RPMI7951 (cell line): ENCODE results near the gene ANKH. TPM values are rescaled to one million over a fixed set of nuclear protein-coding genes. Genes with fewer than 3 reads are reported as not detected.

ENCODE experiments used
- DNase-seq: peaks from one replicate; pipeline ENCODE4 v3.0.0-alpha.2; 2012; ENCODE audit warnings: low read depth
- total RNA-seq: library from RNA; depleted of rRNA; stranded (reverse); fragments of >200 nt; shearing (Covaris generic); gene quantifications from 2 replicates; pipeline ENCODE4 v1.2.3, GENCODE V29; 2014

The ANKH gene
- total RNA-seq, 1 experiment from 2014 or later, result 70.5 TPM

- DNase-seq, result peak; percentile 67
Observed at GRCh38 chr5:14687023-14687665, 184.4 kb downstream of the ANKH start.

DNA sequence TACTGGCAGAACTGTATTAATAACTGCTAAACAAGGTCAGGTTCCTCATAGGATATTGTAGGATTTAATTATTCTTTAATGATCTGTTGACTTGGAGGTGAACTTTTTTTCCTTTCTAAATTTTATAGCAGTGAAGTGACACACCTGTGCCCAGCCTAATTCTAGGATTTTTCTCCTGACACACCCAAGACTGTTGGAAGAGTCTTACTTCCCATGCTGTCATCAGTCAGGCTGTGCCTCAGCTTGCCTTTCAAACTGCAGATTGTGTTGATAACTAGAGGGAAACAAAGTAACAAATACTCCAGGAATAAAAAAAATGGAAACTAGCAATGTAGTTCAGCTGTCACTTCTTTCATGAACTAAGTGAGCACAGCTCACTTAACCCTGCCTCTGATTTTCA, 185.1 kb downstream of the ANKH start:
- DNase-seq, result no peak

- peak; percentile 63 for DNase-seq
Observed at GRCh38 chr5:14685757-14686156, 185.8 kb downstream of the ANKH start.

GRCh38 chr5:14684757-14685156, 186.8 kb downstream of the ANKH start:
- no peak for DNase-seq

DNA sequence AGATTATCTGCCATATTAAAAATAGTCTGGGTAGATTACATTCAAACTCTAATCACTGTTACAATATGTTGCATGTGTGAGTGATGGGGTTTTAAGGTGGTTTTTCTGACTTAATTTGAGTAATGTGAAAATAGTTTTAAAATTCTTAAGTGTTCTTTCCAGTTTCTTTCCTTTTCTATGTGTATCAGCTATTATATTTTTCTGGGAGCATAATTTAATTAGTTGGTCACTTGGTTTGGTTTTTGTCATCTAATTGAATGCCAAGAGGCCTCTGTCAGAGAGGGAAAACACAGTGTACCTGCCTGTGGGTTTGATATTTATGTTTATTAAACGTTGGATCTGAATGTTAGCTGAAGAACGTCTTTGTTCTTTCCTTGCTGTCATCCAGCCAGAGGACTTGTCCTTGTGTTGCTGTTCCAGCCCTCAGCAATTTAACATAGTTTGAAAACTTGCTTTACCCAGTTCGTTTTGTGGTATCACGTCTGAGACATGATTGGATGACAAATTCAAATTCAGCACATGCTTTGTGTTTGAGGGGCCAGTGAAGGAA, 187.6 kb downstream of the ANKH start:
- DNase-seq, result no peak

- DNase-seq, result no peak
Observed at GRCh38 chr5:14681236-14681752, 190.3 kb downstream of the ANKH start.

- no peak for DNase-seq
Observed at GRCh38 chr5:14679595-14679994, 192.0 kb downstream of the ANKH start.

DNA sequence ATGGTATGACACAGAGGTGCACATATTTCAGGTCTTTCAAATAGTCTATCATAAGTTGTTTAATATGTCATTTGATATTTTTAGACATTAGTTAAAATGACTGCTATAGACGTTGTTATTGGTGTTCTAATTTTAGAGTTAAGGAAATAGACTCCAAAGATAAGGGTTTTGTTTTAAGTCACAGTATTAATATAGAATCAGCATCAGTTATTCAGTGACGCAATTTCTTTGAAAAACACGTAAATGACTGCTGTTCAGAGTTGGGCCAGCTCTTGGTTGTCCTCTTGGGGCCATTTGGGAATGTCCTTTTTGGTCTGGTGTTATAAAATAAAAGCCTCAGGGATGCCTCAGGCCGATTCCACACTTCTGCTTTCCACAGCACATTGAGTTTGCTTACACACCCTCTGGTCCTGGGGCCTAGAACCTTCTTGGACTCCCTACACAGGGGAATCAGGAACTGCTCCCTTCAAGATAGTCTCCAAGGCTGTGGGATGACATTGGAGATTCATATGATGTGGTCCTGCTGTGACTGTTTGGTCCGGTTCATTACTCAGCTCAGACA, 192.7 kb downstream of the ANKH start:
- no peak for DNase-seq

DNA sequence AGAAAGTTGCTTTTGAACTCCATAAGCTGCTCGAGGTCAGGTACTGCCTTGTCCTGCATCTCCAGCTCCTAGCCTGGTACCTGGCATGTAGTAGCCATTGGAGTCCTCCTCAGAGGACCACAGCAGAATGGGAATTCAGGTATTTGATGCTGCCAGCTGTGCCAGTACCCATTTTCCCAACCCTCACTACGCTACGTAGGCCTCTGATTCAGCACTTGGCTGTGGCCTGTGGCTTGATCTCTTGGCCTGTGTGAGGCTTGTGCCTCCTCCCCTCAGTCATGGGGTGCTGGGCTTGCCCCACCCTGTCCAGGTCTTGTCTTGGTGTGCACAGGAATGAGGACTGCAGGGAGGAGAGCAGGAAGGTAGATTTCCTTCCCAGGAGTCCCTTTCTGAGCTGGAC, 195.3 kb downstream of the ANKH start:
- DNase-seq, result peak; percentile 57

- DNase-seq, result no peak
Observed at GRCh38 chr5:14675865-14676300, 195.7 kb downstream of the ANKH start.

- peak; percentile 14 for DNase-seq
Observed at GRCh38 chr5:14674983-14675854, 196.4 kb downstream of the ANKH start.

- DNase-seq, result no peak
Observed at GRCh38 chr5:14673443-14673842, 198.1 kb downstream of the ANKH start.

GRCh38 chr5:14672484-14673394, 198.8 kb downstream of the ANKH start:
- peak; percentile 18 for DNase-seq

- no peak for DNase-seq
Observed at GRCh38 chr5:14672082-14672481, 199.5 kb downstream of the ANKH start.

DNA sequence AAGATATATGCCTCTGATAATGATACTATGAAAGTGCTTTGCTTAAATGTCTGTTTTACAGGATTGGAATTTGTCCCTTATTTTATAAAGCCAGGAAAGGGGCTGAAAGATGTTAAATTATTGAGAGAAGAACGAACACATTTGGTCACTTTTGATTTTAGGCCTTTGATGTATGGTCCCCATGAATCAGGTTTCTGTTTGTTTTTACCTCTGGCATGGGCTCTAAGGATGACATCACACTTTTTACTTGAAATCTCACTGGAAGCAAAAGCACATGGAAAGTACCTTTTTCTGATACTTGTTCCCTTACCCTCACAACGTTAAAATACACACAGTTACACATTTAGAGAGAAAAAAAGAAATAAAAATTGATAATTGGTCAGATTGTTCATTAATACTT, 200.2 kb downstream of the ANKH start:
- DNase-seq, result no peak

DNA sequence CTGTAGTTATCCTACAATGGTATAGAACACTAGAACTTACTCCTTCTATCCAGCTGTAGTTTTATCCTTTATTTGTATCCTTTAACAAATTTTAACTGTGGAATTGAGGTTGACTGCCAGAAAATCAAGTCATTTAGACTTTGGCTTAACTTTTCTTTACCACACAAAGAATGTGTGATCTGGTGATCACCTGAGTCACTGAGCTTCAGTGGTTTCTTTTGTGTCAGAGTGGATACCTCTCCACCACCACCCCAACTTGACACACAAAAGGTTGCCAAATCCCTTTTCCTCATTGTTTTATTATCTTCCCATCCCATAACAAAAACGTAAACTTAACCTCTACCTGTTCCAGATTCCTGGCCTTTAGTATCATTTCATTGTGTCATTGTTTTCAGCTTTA, 201.6 kb downstream of the ANKH start:
- DNase-seq, result no peak

DNA sequence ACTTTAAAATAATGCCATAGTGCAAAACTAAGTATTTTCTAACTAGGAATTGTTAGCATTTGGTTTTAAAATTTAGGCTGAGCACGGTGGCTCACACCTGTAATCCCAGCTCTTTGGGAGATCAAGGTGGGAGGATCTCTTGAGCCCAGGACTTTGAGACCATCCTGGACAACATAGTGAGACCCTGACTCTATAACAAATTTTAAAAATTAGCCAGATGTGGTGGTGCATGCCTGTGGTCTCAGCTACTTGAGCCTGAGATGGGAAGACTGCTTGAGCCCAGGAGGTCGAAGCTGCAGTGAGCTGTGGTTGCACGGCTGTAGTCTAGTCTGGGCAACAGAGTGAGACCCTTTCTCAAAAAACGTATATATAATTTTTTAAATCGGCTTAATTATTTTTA, 202.2 kb downstream of the ANKH start:
- DNase-seq, result no peak

GRCh38 chr5:14668181-14668591, 203.4 kb downstream of the ANKH start:
- no peak for DNase-seq

GRCh38 chr5:14667770-14668169, 203.8 kb downstream of the ANKH start:
- no peak for DNase-seq

DNA sequence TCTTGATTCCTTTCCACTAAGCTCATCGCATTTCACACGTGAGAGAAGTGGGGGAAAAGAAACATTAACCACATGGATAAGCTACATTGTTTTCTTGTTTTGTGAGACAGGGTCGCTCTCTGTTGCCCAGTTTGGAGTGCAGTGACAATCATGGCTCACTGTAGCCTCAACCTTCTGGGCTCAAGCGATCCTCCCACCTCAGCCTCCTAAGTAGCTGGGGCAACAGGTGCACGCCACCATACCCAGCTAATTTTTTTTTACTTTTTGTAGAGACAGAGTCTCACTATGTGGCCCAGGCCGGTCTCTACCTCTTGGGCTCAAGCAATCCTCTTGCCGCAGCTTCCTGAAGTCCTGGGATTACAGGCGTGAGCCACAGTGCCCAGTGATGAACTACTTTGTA, 204.3 kb downstream of the ANKH start:
- no peak for DNase-seq

- DNase-seq, result no peak
Observed at GRCh38 chr5:14666357-14666756, 205.2 kb downstream of the ANKH start.
